ENCODE measurements around the gene EVI5. TPM values are rescaled to one million over a fixed set of nuclear protein-coding genes. Genes with fewer than 3 reads are reported as not detected.

Gene EVI5
- total RNA-seq, 3 donors from 2014 or later, result 28.0 to 38.7 (median 31.2) TPM

DNA sequence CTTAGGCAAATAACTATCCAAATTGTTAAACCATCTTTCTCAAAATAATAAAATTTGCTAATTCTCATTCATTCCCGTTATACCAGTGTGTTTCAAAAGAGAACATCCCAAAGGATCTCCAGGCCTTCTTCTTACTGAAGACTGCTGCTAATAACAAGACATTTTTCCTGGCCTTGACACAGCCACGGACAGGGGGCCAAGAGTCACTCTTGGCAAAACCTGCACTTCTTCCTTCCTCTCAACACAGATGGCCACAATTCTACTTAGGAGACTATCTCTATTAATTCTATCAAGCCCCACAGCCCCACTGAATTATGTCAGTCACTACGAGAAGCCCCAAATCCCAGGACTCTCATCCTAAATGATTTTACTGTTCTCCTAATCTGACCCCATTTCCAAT lies 86.0 kb downstream of the EVI5 start:
- Histone ChIP-seq H3K4me1 (no peaks in the 10 kb centered on the region), H3K27ac (no peak overlapping the region), H3K9me3 (no peaks in the 10 kb centered on the region), H3K27me3 (no peaks in the 10 kb centered on the region), H3K4me3 (no peak overlapping the region), H3K36me3 (no peaks in the 10 kb centered on the region)
- intact Hi-C loops (cut with DNase I; ENCODE audit: low total_unique reads), result no loop called here
- no peak for DNase-seq (ENCODE audit: low spot score in 2 of 2)
- TF ChIP-seq, protein P1, sequence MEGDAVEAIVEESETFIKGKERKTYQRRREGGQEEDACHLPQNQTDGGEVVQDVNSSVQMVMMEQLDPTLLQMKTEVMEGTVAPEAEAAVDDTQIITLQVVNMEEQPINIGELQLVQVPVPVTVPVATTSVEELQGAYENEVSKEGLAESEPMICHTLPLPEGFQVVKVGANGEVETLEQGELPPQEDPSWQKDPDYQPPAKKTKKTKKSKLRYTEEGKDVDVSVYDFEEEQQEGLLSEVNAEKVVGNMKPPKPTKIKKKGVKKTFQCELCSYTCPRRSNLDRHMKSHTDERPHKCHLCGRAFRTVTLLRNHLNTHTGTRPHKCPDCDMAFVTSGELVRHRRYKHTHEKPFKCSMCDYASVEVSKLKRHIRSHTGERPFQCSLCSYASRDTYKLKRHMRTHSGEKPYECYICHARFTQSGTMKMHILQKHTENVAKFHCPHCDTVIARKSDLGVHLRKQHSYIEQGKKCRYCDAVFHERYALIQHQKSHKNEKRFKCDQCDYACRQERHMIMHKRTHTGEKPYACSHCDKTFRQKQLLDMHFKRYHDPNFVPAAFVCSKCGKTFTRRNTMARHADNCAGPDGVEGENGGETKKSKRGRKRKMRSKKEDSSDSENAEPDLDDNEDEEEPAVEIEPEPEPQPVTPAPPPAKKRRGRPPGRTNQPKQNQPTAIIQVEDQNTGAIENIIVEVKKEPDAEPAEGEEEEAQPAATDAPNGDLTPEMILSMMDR (IDR thresholded peaks at IDR 0.05), result no peak
- TF ChIP-seq POLR2A (IDR thresholded peaks at IDR 0.05) (no peak), POLR2AphosphoS5 (IDR thresholded peaks at IDR 0.05) (no peak)

DNA sequence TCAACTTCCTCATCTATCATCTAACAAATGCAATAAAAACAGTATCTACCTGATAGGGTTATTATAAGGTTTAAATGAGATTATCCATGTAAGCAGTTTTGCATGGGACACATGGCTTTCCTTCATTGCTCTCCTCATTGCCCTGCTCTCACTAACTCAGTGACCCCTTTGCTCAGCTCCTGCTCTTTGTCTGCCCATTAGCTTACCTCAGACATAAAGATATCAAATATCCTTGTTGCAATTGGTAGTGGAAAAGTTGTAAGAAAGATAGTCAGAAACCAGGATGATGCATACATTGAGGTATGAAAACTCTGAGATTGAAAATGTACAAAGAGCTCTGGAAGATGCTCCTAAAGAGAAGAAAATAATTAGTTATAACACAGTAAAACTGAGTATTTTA lies 89.8 kb downstream of the EVI5 start:
- Histone ChIP-seq H3K9me3 (no peaks in the 10 kb centered on the region), H3K4me1 (no peaks in the 10 kb centered on the region), H3K27me3 (no peaks in the 10 kb centered on the region), H3K27ac (no peak overlapping the region), H3K4me3 (no peak overlapping the region), H3K36me3 (no peaks in the 10 kb centered on the region)
- no peak for DNase-seq (ENCODE audit: low spot score in 2 of 2)
- TF ChIP-seq, protein P1 (IDR thresholded peaks at IDR 0.05), result no peak
- TF ChIP-seq POLR2AphosphoS5 (IDR thresholded peaks at IDR 0.05) (no peak), POLR2A (IDR thresholded peaks at IDR 0.05) (no peak)
- intact Hi-C loops (cut with DNase I; ENCODE audit: low total_unique reads), result no loop called here

DNA sequence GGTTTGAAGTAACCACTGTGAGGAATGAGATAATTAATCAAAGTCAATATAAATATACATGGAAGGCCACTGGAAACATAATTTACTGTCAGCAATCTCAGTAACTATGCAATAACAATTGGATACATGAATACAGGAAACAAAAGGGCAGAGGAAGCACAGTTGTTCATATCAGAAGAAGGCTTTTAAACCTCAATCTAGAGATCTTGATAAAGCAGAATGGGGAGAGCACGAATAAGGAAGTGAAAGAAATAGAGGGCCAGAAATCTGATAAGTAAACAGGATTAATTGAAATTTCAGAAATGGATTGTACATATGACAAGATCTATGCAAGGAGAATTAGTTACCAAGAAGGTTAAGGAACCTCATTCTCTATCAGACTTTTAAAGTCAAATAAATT lies 93.0 kb downstream of the EVI5 start:
- Histone ChIP-seq H3K36me3 (no peaks in the 10 kb centered on the region), H3K4me1 (no peaks in the 10 kb centered on the region), H3K4me3 (no peak overlapping the region), H3K27me3 (no peaks in the 10 kb centered on the region), H3K9me3 (no peaks in the 10 kb centered on the region), H3K27ac (no peak overlapping the region)
- no peak for DNase-seq (ENCODE audit: low spot score in 2 of 2)
- intact Hi-C loops (cut with DNase I; ENCODE audit: low total_unique reads), result no loop called here
- TF ChIP-seq, protein P1 (IDR thresholded peaks at IDR 0.05), result no peak
- TF ChIP-seq POLR2AphosphoS5 (IDR thresholded peaks at IDR 0.05) (no peak), POLR2A (IDR thresholded peaks at IDR 0.05) (no peak)

DNA sequence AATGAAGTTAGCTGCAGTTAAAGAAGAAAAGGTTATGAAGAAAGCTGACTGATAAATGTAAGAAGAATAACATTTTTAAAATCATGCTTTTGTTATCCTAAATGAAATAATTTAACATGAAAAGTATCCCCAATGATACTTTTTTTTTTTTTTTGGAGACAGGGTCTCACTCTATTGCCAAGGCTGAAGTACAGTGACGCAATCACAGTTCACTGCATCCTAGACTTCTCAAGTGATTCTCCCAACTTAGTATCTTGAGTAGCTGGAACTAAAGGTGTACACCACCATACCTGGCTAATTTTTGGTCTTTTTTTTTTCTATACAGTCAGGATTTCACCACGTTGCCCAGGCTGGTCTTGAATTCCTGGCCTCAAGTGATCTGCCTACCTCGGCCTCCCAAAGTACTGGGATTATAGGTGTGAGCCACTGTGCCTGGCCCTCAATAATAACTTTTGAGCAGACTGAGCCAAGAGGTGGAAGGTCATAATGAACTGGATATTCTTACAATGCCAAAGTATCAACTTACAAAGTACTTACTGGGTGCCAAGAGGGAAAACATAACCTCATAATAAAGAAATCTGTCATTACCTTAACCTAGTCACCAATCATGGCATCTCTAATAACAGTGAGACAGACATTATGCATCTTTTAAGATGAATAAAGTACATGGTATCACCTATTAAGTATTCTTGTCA lies 94.5 kb downstream of the EVI5 start:
- H3K4me1 ChIP-seq, result no peaks in the 10 kb centered on the region
- no peak overlapping the region for H3K27ac ChIP-seq
- no peaks in the 10 kb centered on the region for H3K36me3 ChIP-seq
- H3K27me3 ChIP-seq, result no peaks in the 10 kb centered on the region
- no peaks in the 10 kb centered on the region for H3K9me3 ChIP-seq
- DNase-seq (ENCODE audit: low spot score in 2 of 2), result no peak
- intact Hi-C loops (cut with DNase I; ENCODE audit: low total_unique reads), result no loop called here
- no peak for TF ChIP-seq POLR2AphosphoS5 (IDR thresholded peaks at IDR 0.05)
- TF ChIP-seq, protein P1 (IDR thresholded peaks at IDR 0.05), result no peak
- TF ChIP-seq POLR2A (IDR thresholded peaks at IDR 0.05), result no peak
- H3K4me3 ChIP-seq, result no peak overlapping the region

DNA sequence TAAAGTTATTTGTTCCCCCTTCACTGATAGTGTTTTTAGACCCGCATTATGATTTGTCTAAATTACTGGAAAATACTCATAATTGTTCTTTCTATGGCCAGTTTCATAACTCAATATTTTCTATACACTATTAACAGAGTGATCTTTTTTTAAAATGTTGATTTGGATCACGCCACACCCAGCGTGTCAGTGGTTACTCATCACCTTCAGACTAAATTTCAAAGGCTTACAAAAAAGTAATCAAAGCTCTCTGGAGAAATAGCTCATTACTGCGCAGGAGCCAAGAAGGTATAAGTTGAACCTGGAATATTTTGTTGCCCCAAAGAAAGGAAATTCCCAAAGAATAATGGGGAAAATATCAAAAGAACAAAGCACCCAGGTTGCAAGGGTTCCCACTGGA lies 104.9 kb downstream of the EVI5 start:
- Histone ChIP-seq H3K4me3 (no peak overlapping the region), H3K27ac (no peak overlapping the region), H3K27me3 (no peaks in the 10 kb centered on the region), H3K9me3 (no peaks in the 10 kb centered on the region), H3K36me3 (no peaks in the 10 kb centered on the region), H3K4me1 (no peaks in the 10 kb centered on the region)
- no peak for DNase-seq (ENCODE audit: low spot score in 2 of 2)
- no peak for TF ChIP-seq POLR2AphosphoS5 (IDR thresholded peaks at IDR 0.05)
- TF ChIP-seq, protein P1 (IDR thresholded peaks at IDR 0.05), result no peak
- TF ChIP-seq POLR2A (IDR thresholded peaks at IDR 0.05), result no peak
- intact Hi-C loops (cut with DNase I; ENCODE audit: low total_unique reads), result no loop called here

All from breast epithelium (tissue), 4 donors.